ENCODE measurements around the gene SMOC2. TPM values are rescaled to one million over a fixed set of nuclear protein-coding genes. Genes with fewer than 3 reads are reported as not detected.

The SMOC2 gene
- total RNA-seq, 2 experiments from 2014 or later = not detected

DNA sequence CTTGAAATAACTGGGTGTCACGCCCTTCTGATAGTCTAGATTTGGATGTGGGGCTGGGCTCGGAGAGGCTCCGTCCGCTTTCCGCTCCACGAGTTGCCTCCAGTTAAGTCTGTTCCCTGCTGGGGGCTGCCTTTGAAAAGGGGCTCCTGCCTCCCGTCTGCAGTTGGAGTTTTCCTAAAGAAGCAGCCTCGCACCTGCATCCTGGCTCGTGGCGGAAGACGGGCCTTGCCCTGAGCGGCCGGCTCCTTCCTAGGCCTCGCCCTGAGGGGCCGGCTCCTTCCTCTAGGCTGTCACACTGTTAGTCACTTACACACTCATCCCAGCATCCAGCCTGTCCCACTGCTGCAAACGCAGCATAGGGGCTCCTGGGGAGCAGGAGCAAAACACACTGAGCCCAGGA, 74.4 kb downstream of the SMOC2 start:
- H3K4me1 Mint-ChIP-seq = no peaks in the 10 kb centered on the region
- H3K27me3 Mint-ChIP-seq = no peaks in the 10 kb centered on the region
- no peak for DNase-seq
- CTCF ChIA-PET = no interaction called here
- H3K27ac Mint-ChIP-seq = no peak overlapping the region
- H3K4me3 Mint-ChIP-seq = no peak overlapping the region
- H3K9me3 Mint-ChIP-seq (ENCODE audit: low read depth) = peaks cover 2% of the 10 kb centered on the region
- no peaks in the 10 kb centered on the region for H3K36me3 Mint-ChIP-seq
- ATAC-seq = no peak

GRCh38 chr6:168516944-168517741, 76.2 kb downstream of the SMOC2 start:
- H3K4me3 Mint-ChIP-seq = no peak overlapping the region
- no peaks in the 10 kb centered on the region for H3K36me3 Mint-ChIP-seq
- CTCF ChIA-PET = no interaction called here
- ATAC-seq (no peak), DNase-seq (no peak)
- peaks cover 2% of the 10 kb centered on the region for H3K9me3 Mint-ChIP-seq (ENCODE audit: low read depth)
- no peaks in the 10 kb centered on the region for H3K4me1 Mint-ChIP-seq
- H3K27me3 Mint-ChIP-seq = no peaks in the 10 kb centered on the region
- H3K27ac Mint-ChIP-seq = no peak overlapping the region

- DNase-seq (no peak), ATAC-seq (no peak)
- CTCF ChIA-PET = no interaction called here
- Mint-ChIP-seq H3K27ac (no peak overlapping the region), H3K4me3 (no peak overlapping the region), H3K27me3 (no peaks in the 10 kb centered on the region), H3K9me3 (ENCODE audit: low read depth) (peaks cover 4% of the 10 kb centered on the region), H3K36me3 (no peaks in the 10 kb centered on the region), H3K4me1 (no peaks in the 10 kb centered on the region)
Measured at GRCh38 chr6:168517742-168518347, 76.9 kb downstream of the SMOC2 start.

DNA sequence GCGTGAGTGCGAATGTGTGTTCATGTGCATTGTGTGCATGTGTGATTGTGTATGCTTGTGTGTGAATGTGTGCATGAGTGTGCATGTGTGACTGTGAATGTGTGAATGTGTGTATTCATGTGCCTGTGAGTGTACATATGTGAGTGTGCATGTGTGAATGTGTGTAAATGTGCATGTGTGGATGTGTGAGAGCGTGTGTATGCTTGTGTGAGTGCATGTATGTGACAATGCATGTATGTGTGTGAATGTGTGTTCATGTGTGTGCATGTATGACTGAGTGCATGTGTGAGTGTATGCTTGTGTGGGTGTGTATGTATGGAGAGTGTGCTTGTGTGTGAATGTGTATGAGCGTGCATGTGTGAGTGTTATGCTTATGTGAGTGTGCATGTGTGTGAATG, 77.4 kb downstream of the SMOC2 start:
- no peak for DNase-seq
- H3K4me3 Mint-ChIP-seq = no peak overlapping the region
- no peak for ATAC-seq
- no peaks in the 10 kb centered on the region for H3K4me1 Mint-ChIP-seq
- no peak overlapping the region for H3K27ac Mint-ChIP-seq
- no peaks in the 10 kb centered on the region for H3K27me3 Mint-ChIP-seq
- H3K9me3 Mint-ChIP-seq (ENCODE audit: low read depth) = peaks cover 4% of the 10 kb centered on the region
- CTCF ChIA-PET = no interaction called here
- H3K36me3 Mint-ChIP-seq = no peaks in the 10 kb centered on the region

- Mint-ChIP-seq H3K9me3 (ENCODE audit: low read depth) (peaks cover 4% of the 10 kb centered on the region), H3K27ac (no peak overlapping the region), H3K27me3 (no peaks in the 10 kb centered on the region), H3K4me3 (no peak overlapping the region), H3K4me1 (no peaks in the 10 kb centered on the region), H3K36me3 (no peaks in the 10 kb centered on the region)
- ATAC-seq (no peak), DNase-seq (no peak)
- CTCF ChIA-PET = no interaction called here
Measured at GRCh38 chr6:168518867-168519266, 77.9 kb downstream of the SMOC2 start.

- Mint-ChIP-seq H3K4me3 (no peak overlapping the region), H3K9me3 (ENCODE audit: low read depth) (peaks cover 4% of the 10 kb centered on the region), H3K36me3 (no peaks in the 10 kb centered on the region), H3K4me1 (no peaks in the 10 kb centered on the region), H3K27me3 (no peaks in the 10 kb centered on the region), H3K27ac (no peak overlapping the region)
- DNase-seq (no peak), ATAC-seq (no peak)
- CTCF ChIA-PET = no interaction called here
Measured at GRCh38 chr6:168520233-168520632, 79.2 kb downstream of the SMOC2 start.

GRCh38 chr6:168524571-168525001, 83.6 kb downstream of the SMOC2 start:
- H3K27ac Mint-ChIP-seq = no peak overlapping the region
- CTCF ChIA-PET = no interaction called here
- DNase-seq (no peak), ATAC-seq (no peak)
- H3K36me3 Mint-ChIP-seq = no peaks in the 10 kb centered on the region
- no peak overlapping the region for H3K4me3 Mint-ChIP-seq
- H3K4me1 Mint-ChIP-seq = no peaks in the 10 kb centered on the region
- peaks cover 4% of the 10 kb centered on the region for H3K9me3 Mint-ChIP-seq (ENCODE audit: low read depth)
- no peaks in the 10 kb centered on the region for H3K27me3 Mint-ChIP-seq

DNA sequence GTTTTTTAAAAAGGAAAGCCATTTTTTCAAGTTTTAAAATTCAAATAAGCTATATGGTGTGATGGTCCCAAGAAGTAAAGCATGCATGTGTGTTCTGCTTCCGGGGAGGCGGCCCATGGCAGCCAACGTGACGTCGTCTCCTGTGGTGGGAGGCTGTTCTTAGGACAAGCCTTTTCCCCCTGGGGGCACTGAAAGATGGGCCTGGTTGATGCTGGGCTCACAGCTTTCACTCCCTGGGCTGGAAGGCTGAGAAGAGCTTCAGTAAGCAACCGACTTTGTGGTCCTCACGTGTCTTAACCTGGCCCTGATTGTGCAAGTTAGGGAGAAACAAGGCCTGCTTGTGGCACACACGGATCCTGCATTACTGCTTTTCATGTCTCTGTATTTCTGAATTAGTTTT, 84.1 kb downstream of the SMOC2 start:
- Mint-ChIP-seq H3K4me1 (no peaks in the 10 kb centered on the region), H3K36me3 (no peaks in the 10 kb centered on the region), H3K9me3 (ENCODE audit: low read depth) (peaks cover 3% of the 10 kb centered on the region), H3K27me3 (no peaks in the 10 kb centered on the region), H3K27ac (no peak overlapping the region), H3K4me3 (no peak overlapping the region)
- CTCF ChIA-PET = no interaction called here
- no peak for DNase-seq
- ATAC-seq = no peak

GRCh38 chr6:168525926-168526630, 85.1 kb downstream of the SMOC2 start:
- Mint-ChIP-seq H3K36me3 (no peaks in the 10 kb centered on the region), H3K27me3 (no peaks in the 10 kb centered on the region), H3K4me3 (no peak overlapping the region), H3K9me3 (ENCODE audit: low read depth) (peaks cover 3% of the 10 kb centered on the region), H3K4me1 (no peaks in the 10 kb centered on the region), H3K27ac (no peak overlapping the region)
- ATAC-seq = no peak
- no peak for DNase-seq
- CTCF ChIA-PET = no interaction called here

- CTCF ChIA-PET = no interaction called here
- no peak for DNase-seq
- no peaks in the 10 kb centered on the region for H3K4me1 Mint-ChIP-seq
- peaks cover 3% of the 10 kb centered on the region for H3K9me3 Mint-ChIP-seq (ENCODE audit: low read depth)
- no peak for ATAC-seq
- H3K27ac Mint-ChIP-seq = no peak overlapping the region
- H3K4me3 Mint-ChIP-seq = no peak overlapping the region
- H3K36me3 Mint-ChIP-seq = no peaks in the 10 kb centered on the region
- no peaks in the 10 kb centered on the region for H3K27me3 Mint-ChIP-seq
Measured at GRCh38 chr6:168526841-168527281, 85.9 kb downstream of the SMOC2 start.

GRCh38 chr6:168527451-168528210, 86.6 kb downstream of the SMOC2 start:
- H3K4me3 Mint-ChIP-seq = no peak overlapping the region
- no peaks in the 10 kb centered on the region for H3K9me3 Mint-ChIP-seq (ENCODE audit: low read depth)
- CTCF ChIA-PET = no interaction called here
- no peak overlapping the region for H3K27ac Mint-ChIP-seq
- H3K36me3 Mint-ChIP-seq = no peaks in the 10 kb centered on the region
- no peak for ATAC-seq
- no peaks in the 10 kb centered on the region for H3K27me3 Mint-ChIP-seq
- DNase-seq = no peak
- H3K4me1 Mint-ChIP-seq = no peaks in the 10 kb centered on the region

GRCh38 chr6:168528474-168529095, 87.6 kb downstream of the SMOC2 start:
- no peaks in the 10 kb centered on the region for H3K36me3 Mint-ChIP-seq
- ATAC-seq (no peak), DNase-seq (no peak)
- no peak overlapping the region for H3K27ac Mint-ChIP-seq
- no peak overlapping the region for H3K4me3 Mint-ChIP-seq
- no peaks in the 10 kb centered on the region for H3K9me3 Mint-ChIP-seq (ENCODE audit: low read depth)
- CTCF ChIA-PET = no interaction called here
- no peaks in the 10 kb centered on the region for H3K27me3 Mint-ChIP-seq
- no peaks in the 10 kb centered on the region for H3K4me1 Mint-ChIP-seq

GRCh38 chr6:168529214-168529613, 88.2 kb downstream of the SMOC2 start:
- DNase-seq = no peak
- no peak for ATAC-seq
- CTCF ChIA-PET = no interaction called here
- Mint-ChIP-seq H3K9me3 (ENCODE audit: low read depth) (no peaks in the 10 kb centered on the region), H3K4me3 (no peak overlapping the region), H3K36me3 (no peaks in the 10 kb centered on the region), H3K27ac (no peak overlapping the region), H3K27me3 (no peaks in the 10 kb centered on the region), H3K4me1 (no peaks in the 10 kb centered on the region)

Data from activated CD8-positive, alpha-beta memory T cell treated with anti-CD3 and anti-CD28 coated beads, Interleukin-2, amount 10 ng/mL, durations not matched to agents 7 days and 5 days (primary cell).